Left lung (tissue), 10 donors: ENCODE measurements around the gene DKK1. TPM values are rescaled to one million over a fixed set of nuclear protein-coding genes. Genes with fewer than 3 reads are reported as not detected.

Experiments used
- ATAC-seq: fragments of 200-7000 bp; cut with Tn5 transposase; one replicate; pipeline ENCODE4 v1.9.1; 2020; ENCODE audit warnings: moderate library complexity
- DNase-seq, 4 donors: peaks; one replicate each; pipeline ENCODE4 v3.0.0-alpha.2; 2013 to 2020
- H3K27ac ChIP-seq, 2 donors: fragments of 200-600 bp; sonication (generic) in 1 of 2; one replicate each; pipeline versions ENCODE4 v1.5.0 to v1.8.0; 2020 to 2021
- H3K27me3 ChIP-seq, 2 donors: fragments of 200-600 bp; sonication (generic) in 1 of 2; one replicate each; pipeline versions ENCODE4 v1.5.0 to v1.8.0; 2020 to 2021
- H3K36me3 ChIP-seq, 2 donors: fragments of 200-600 bp; sonication (generic) in 1 of 2; one replicate each; pipeline versions ENCODE4 v1.5.0 to v1.8.0; 2020 to 2021
- H3K4me1 ChIP-seq, 2 donors: fragments of 200-600 bp; one replicate each; pipeline ENCODE4 v1.8.0; 2021
- H3K4me3 ChIP-seq, 2 donors: fragments of 200-600 bp; sonication (generic) in 1 of 2; one replicate each; pipeline versions ENCODE4 v1.5.0 to v1.8.0; 2020 to 2021; ENCODE audit warnings: mild to moderate bottlenecking in 1 of 2
- H3K9me3 ChIP-seq, 2 donors: fragments of 200-600 bp; sonication (generic) in 1 of 2; one replicate each; pipeline versions ENCODE4 v1.5.0 to v1.8.0; 2020 to 2021
- intact Hi-C, 2 donors: fragments of 100-400 bp; cut with DNase I; formaldehyde crosslinking; loops; one replicate each; pipeline versions ENCODE4 v1.11.2 to v1.14.2; 2022
- polyA plus RNA-seq, 6 donors: library from polyadenylated mRNA; unstranded; fragments of 120-200 nt; gene quantifications; one replicate each; pipeline ENCODE4 v1.2.1, GENCODE V29; 2013; ENCODE audit not compliant: insufficient read length in 6 of 6
- total RNA-seq, 2 donors: library from RNA; stranded (reverse); fragmentation: NEBNext Ultra II Directional; extraction: Animal tissue kit (Norgen Biotek cat#: 25700); gene quantifications; one replicate each; pipeline ENCODE4 v1.2.1, GENCODE V29; 2021
- TF ChIP-seq, protein P1 (sequence below), 2 donors: fragments of 200-600 bp; sonication (generic) in 1 of 2; IDR thresholded peaks; one replicate each; pipeline versions ENCODE4 v1.5.0 to v1.8.0; 2021; ENCODE audit warnings: antibody characterized with exemption in 2 of 2
- donor health status: DM: no; HTN: yes; CAD: no.
- donor health status: DM: no; HTN: no; CAD: no.

DKK1 gene
- total and polyA plus RNA-seq, 8 donors: 2.7 to 36.0 (median 4.7) TPM

DNA sequence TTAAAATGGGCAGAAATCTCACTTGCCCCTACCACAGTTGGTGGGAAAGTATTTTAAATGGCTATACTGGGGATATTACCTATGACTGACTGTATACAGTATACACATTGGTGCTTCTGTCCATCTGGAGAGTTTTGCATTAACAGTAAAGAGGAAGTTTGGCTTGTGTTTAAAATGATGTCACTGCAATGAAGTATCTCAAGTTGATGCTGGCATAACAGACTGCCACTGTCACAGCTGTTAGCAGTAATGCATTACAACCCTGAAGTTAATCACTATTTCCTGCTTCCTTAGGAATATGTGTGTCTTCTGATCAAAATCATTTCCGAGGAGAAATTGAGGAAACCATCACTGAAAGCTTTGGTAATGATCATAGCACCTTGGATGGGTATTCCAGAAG, 1.9 kb downstream of the DKK1 start:
- H3K9me3 ChIP-seq: no peaks in the 10 kb centered on the region
- TF ChIP-seq, protein P1, sequence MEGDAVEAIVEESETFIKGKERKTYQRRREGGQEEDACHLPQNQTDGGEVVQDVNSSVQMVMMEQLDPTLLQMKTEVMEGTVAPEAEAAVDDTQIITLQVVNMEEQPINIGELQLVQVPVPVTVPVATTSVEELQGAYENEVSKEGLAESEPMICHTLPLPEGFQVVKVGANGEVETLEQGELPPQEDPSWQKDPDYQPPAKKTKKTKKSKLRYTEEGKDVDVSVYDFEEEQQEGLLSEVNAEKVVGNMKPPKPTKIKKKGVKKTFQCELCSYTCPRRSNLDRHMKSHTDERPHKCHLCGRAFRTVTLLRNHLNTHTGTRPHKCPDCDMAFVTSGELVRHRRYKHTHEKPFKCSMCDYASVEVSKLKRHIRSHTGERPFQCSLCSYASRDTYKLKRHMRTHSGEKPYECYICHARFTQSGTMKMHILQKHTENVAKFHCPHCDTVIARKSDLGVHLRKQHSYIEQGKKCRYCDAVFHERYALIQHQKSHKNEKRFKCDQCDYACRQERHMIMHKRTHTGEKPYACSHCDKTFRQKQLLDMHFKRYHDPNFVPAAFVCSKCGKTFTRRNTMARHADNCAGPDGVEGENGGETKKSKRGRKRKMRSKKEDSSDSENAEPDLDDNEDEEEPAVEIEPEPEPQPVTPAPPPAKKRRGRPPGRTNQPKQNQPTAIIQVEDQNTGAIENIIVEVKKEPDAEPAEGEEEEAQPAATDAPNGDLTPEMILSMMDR (IDR thresholded peaks at IDR 0.05): no peak
- H3K4me3 ChIP-seq: peak overlapping the region in 1 of 2 donors; percentile 4
- intact Hi-C loops: no loop called here
- peaks cover 16 to 48% of the 10 kb centered on the region in 2 donors for H3K27me3 ChIP-seq
- no peak for DNase-seq
- no peaks in the 10 kb centered on the region for H3K36me3 ChIP-seq
- no peak for ATAC-seq
- H3K4me1 ChIP-seq: peaks cover 9 to 12% of the 10 kb centered on the region in 2 donors
- H3K27ac ChIP-seq: no peak overlapping the region

DNA sequence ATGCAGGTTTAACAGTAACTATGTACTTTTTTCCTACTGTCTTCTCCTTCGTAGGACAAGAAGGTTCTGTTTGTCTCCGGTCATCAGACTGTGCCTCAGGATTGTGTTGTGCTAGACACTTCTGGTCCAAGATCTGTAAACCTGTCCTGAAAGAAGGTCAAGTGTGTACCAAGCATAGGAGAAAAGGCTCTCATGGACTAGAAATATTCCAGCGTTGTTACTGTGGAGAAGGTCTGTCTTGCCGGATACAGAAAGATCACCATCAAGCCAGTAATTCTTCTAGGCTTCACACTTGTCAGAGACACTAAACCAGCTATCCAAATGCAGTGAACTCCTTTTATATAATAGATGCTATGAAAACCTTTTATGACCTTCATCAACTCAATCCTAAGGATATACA, 2.4 kb downstream of the DKK1 start:
- Histone ChIP-seq H3K36me3 (no peaks in the 10 kb centered on the region), H3K27me3 (peaks cover 16 to 44% of the 10 kb centered on the region in 2 donors), H3K4me3 (peak overlapping the region in 1 of 2 donors; percentile 4), H3K9me3 (no peaks in the 10 kb centered on the region), H3K4me1 (peaks cover 9 to 12% of the 10 kb centered on the region in 2 donors), H3K27ac (no peak overlapping the region)
- TF ChIP-seq, protein P1 (IDR thresholded peaks at IDR 0.05): no peak
- DNase-seq (no peak), ATAC-seq (no peak)
- intact Hi-C loops: no loop called here

DNA sequence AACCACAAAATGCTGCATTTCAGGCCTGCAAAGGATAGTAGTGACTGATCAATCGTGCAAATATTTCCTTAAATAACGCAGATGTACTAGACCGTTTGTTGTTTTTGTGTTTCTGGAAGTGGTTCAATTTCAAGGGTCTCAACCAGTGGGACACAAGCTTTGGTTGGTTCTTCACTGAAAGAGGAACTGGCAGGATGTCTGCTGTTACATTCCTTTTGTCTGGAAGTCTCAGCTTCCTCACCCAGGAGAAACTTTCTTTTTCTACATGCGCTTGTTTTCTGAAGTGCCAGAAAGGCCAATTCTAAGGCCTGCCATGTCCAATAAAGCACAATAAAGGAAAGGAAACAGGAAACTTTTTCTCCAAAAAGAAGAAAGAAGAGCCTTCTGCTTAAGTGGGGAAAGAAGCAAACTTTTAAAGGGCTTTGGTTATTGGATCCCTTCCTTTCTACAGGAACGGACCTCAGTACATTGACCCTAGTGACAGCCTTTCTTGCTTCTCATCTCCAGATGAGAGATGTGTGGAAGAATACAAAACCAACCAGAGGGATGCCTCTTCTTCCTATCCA, 4.1 kb downstream of the DKK1 start:
- TF ChIP-seq, protein P1 (IDR thresholded peaks at IDR 0.05): no peak
- ATAC-seq: no peak

DNA sequence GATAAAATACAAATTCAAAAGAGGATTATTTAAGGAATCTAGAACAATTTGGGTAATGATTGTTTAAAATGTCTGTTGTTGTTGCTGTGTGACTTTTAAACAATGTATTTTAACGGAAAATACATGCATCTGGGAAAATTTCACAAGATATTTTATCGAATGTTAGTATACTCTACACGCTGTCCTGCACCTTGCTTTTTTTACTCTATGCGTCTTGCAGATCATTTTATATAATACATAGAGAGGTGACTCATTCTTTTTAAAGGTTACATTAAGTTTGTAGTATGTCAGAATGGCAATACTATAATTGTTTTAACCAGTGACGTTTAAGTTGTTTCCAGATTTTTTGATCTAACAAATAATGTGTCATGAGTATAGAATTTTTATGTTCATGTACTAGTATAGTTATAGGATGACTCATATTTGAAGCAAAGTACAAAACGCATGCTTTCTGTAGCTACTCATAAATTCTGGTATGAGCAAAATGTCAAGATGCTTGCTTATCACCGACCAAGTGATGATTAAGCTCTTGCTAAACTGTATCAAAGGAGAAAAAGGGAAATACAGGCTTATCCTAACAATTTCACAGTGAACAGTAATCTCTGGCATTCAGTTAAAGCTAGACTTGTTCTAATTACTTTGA, 4.9 kb downstream of the DKK1 start:
- TF ChIP-seq, protein P1 (IDR thresholded peaks at IDR 0.05): no peak
- ATAC-seq (peak; percentile 49), DNase-seq (no peak)
- Histone ChIP-seq H3K4me1 (peaks cover 7 to 8% of the 10 kb centered on the region in 2 donors), H3K27me3 (peaks cover 9 to 19% of the 10 kb centered on the region in 2 donors), H3K9me3 (no peaks in the 10 kb centered on the region), H3K4me3 (no peak overlapping the region), H3K36me3 (no peaks in the 10 kb centered on the region), H3K27ac (peak overlapping the region in 1 of 2 donors; percentile 21)
- intact Hi-C loops: no loop called here

More for the DNA sequence above, 4.1 kb downstream of the DKK1 start:
- no peaks in the 10 kb centered on the region for H3K9me3 ChIP-seq
- no peak overlapping the region for H3K27ac ChIP-seq
- H3K36me3 ChIP-seq: no peaks in the 10 kb centered on the region
- peaks cover 11 to 27% of the 10 kb centered on the region in 2 donors for H3K27me3 ChIP-seq
- DNase-seq: no peak
- H3K4me3 ChIP-seq: no peak overlapping the region
- intact Hi-C loops: no loop called here
- peaks cover 9 to 12% of the 10 kb centered on the region in 2 donors for H3K4me1 ChIP-seq

DNA sequence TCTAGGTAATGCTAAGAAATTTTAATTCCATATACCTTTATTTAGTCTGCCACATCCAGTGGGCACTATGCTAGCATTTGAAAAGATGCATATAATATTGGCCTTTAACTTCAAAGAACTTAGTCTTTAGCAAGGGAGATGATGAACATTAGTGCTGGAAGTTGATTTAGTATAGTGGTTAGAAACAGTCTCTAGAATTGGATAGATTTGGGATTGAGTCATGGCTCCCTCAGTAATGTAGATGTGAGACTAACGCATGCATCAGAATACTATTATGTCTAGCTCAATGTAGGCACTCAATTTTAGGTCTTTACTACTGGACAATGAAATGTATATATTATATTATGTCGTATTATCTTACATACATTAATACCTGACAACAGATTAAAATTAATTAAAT, 5.8 kb downstream of the DKK1 start:
- H3K27me3 ChIP-seq: peaks cover 0 to 10% of the 10 kb centered on the region in 2 donors
- no peaks in the 10 kb centered on the region for H3K36me3 ChIP-seq
- H3K27ac ChIP-seq: no peak overlapping the region
- DNase-seq (no peak), ATAC-seq (no peak)
- TF ChIP-seq, protein P1 (IDR thresholded peaks at IDR 0.05): no peak
- H3K4me3 ChIP-seq: no peak overlapping the region
- H3K9me3 ChIP-seq: no peaks in the 10 kb centered on the region
- intact Hi-C loops: no loop called here
- H3K4me1 ChIP-seq: peaks cover 0 to 3% of the 10 kb centered on the region in 2 donors
